ENCODE measurements around the gene DPP10.

GRCh38 chr2:115838539-115838938, 1396.1 kb downstream of the DPP10 start:
- TF ChIP-seq POLR2AphosphoS5 (IDR thresholded peaks at IDR 0.05) (no peak), POLR2A (IDR thresholded peaks at IDR 0.05) (no peak)
- TF ChIP-seq, protein P1, sequence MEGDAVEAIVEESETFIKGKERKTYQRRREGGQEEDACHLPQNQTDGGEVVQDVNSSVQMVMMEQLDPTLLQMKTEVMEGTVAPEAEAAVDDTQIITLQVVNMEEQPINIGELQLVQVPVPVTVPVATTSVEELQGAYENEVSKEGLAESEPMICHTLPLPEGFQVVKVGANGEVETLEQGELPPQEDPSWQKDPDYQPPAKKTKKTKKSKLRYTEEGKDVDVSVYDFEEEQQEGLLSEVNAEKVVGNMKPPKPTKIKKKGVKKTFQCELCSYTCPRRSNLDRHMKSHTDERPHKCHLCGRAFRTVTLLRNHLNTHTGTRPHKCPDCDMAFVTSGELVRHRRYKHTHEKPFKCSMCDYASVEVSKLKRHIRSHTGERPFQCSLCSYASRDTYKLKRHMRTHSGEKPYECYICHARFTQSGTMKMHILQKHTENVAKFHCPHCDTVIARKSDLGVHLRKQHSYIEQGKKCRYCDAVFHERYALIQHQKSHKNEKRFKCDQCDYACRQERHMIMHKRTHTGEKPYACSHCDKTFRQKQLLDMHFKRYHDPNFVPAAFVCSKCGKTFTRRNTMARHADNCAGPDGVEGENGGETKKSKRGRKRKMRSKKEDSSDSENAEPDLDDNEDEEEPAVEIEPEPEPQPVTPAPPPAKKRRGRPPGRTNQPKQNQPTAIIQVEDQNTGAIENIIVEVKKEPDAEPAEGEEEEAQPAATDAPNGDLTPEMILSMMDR (IDR thresholded peaks at IDR 0.05), result no peak
